OCI-LY7 (cell line): ENCODE results near the gene DEXI. TPM values are rescaled to one million over a fixed set of nuclear protein-coding genes. Genes with fewer than 3 reads are reported as not detected.

ENCODE experiments used
- BruUV-seq: library from RNA; stranded (reverse); fragments of 400-500 nt; replicated peaks from 2 replicates; lab custom pipeline; 2021; lab: Mats Ljungman, UMichigan
- CTCF ChIA-PET: fragments of 300-600 bp; sonication (Branson Sonifier 250); formaldehyde crosslinking; loops from one replicate; lab custom pipeline; 2022; ENCODE audit warnings: antibody characterized with exemption; ENCODE audit not compliant: unreplicated experiment; lab: Charles Lee
- POLR2A ChIA-PET: fragments of 300-600 bp; sonication (Branson Sonifier 250); formaldehyde crosslinking; loops from one replicate; lab custom pipeline; 2022; ENCODE audit warnings: antibody characterized with exemption; lab: Charles Lee
- DNase-seq: peaks from one replicate; pipeline ENCODE4 v3.0.0-alpha.2; 2015; ENCODE audit warnings: low spot score
- H2AFZ ChIP-seq: fragments of 200-600 bp; sonication (generic), shearing (Covaris generic); 2 replicates; pipeline ENCODE4 v1.6.1; 2014; ENCODE audit warnings: mild to moderate bottlenecking, antibody characterized with exemption, low read length, moderate library complexity
- H3K27ac ChIP-seq: fragments of 200-600 bp; sonication (generic); 2 replicates; pipeline ENCODE4 v1.5.1; 2014; ENCODE audit warnings: mixed run types, low read depth, mild to moderate bottlenecking, moderate library complexity, low read length, inconsistent platforms; ENCODE audit not compliant: poor library complexity, severe bottlenecking
- H3K36me3 ChIP-seq: fragments of 200-600 bp; sonication (generic); 2 replicates; pipeline ENCODE4 v1.6.1; 2014; ENCODE audit warnings: mild to moderate bottlenecking, antibody characterized with exemption, low read length, moderate library complexity, mixed read lengths; ENCODE audit not compliant: insufficient read depth
- H3K4me1 ChIP-seq: fragments of 200-600 bp; sonication (generic); 2 replicates; pipeline ENCODE4 v1.5.1; 2014; ENCODE audit warnings: mild to moderate bottlenecking, low read length; ENCODE audit not compliant: insufficient read depth, poor library complexity, severe bottlenecking
- H3K4me2 ChIP-seq: fragments of 200-600 bp; sonication (generic); 2 replicates; pipeline ENCODE4 v1.6.1; 2014; ENCODE audit warnings: mild to moderate bottlenecking, low read length
- H3K4me3 ChIP-seq: fragments of 200-600 bp; sonication (generic); 2 replicates; pipeline ENCODE4 v1.5.1; 2014; ENCODE audit warnings: mild to moderate bottlenecking, low read depth, low read length; ENCODE audit not compliant: poor library complexity, severe bottlenecking
- H3K79me2 ChIP-seq: fragments of 200-600 bp; sonication (generic); 2 replicates; pipeline ENCODE4 v1.6.1; 2016; ENCODE audit warnings: low read depth, mild to moderate bottlenecking, low read length, moderate library complexity, mixed read lengths; ENCODE audit not compliant: insufficient read depth
- H3K9me2 ChIP-seq: fragments of 200-600 bp; sonication (generic); 2 replicates; pipeline ENCODE4 v1.6.1; 2016; ENCODE audit warnings: mild to moderate bottlenecking, low read length, mixed read lengths; ENCODE audit not compliant: insufficient read depth
- H3K9me3 ChIP-seq: fragments of 200-600 bp; sonication (generic); 2 replicates; pipeline ENCODE4 v1.6.1; 2014; ENCODE audit warnings: mild to moderate bottlenecking, mixed run types, low read length, mixed read lengths
- H4K20me1 ChIP-seq: fragments of 200-600 bp; sonication (generic); 2 replicates; pipeline ENCODE4 v1.6.1; 2014; ENCODE audit warnings: mild to moderate bottlenecking, antibody characterized with exemption, low read length, moderate library complexity, mixed read lengths; ENCODE audit not compliant: insufficient read depth
- CTCF ChIP-seq: fragments of 200-600 bp; sonication (generic); conservative IDR thresholded peaks from 2 replicates; pipeline ENCODE4 v1.5.1; 2014; ENCODE audit warnings: mild to moderate bottlenecking, antibody characterized with exemption, low read length, moderate library complexity, mixed read lengths
- EZH2phosphoT487 ChIP-seq: fragments of 200-600 bp; sonication (generic); IDR thresholded peaks from 2 replicates; pipeline ENCODE4 v1.6.1; 2018; ENCODE audit warnings: low read depth, borderline replicate concordance, mild to moderate bottlenecking, mixed run types, antibody characterized with exemption, low read length, moderate library complexity, mixed read lengths
- intact Hi-C: fragments of 100-400 bp; cut with micrococcal nuclease; formaldehyde crosslinking; loops from one replicate; pipeline ENCODE4 v1.10.0; 2022; ENCODE audit not compliant: unreplicated experiment
- total RNA-seq, 2 experiments: library from RNA; depleted of rRNA in 1 of 2; stranded (reverse); fragments of >200 nt in 1 of 2; shearing (Covaris generic) in 1 of 2; gene quantifications; 2 replicates each; pipeline ENCODE4 v1.2.3, GENCODE V29; 2014 to 2022

The DEXI gene
- total RNA-seq, 2 experiments from 2014 or later = 15.1 to 17.6 TPM

GRCh38 chr16:10881479-10882030 lies 60.7 kb downstream of the DEXI start:
- intact Hi-C loops = loop anchor here (5.0 kb wide), 1 partner anchor 1921 kb away; the partner anchor contains the start of gene CPPED1
- TF ChIP-seq CTCF (no peak), EZH2phosphoT487 (no peak)
- Histone ChIP-seq H3K9me2 (no peaks in the 10 kb centered on the region), H3K27ac (peak overlapping the region; percentile 10), H4K20me1 (peaks cover 45% of the 10 kb centered on the region), H3K4me2 (peak overlapping the region; percentile 97), H3K4me3 (peak overlapping the region; percentile 87), H3K4me1 (peaks cover 70% of the 10 kb centered on the region), H3K79me2 (peaks cover 96% of the 10 kb centered on the region), H3K9me3 (no peaks in the 10 kb centered on the region), H2AFZ (no peak overlapping the region), H3K36me3 (peaks cover 82% of the 10 kb centered on the region)
- POLR2A ChIA-PET = interaction anchor here (1.3 kb wide), 1 partner anchor 64 kb away, joined by 3 read pairs; no protein-coding TSS in a partner anchor
- no TSS peak for BruUV-seq
- CTCF ChIA-PET = no interaction called here
- no peak for DNase-seq

- intact Hi-C loops = loop anchor here (5.0 kb wide), 1 partner anchor 1921 kb away; the partner anchor contains the start of gene CPPED1
- ChIA-PET CTCF (no interaction called here), POLR2A (interaction anchor here (1.0 to 1.3 kb wide), 2 partner anchors 9 to 64 kb away, joined by 3 to 5 read pairs; no protein-coding TSS in a partner anchor)
- Histone ChIP-seq H3K9me2 (no peaks in the 10 kb centered on the region), H3K27ac (peak overlapping the region; percentile 94), H3K4me2 (peak overlapping the region; percentile 97), H2AFZ (no peak overlapping the region), H3K79me2 (peaks cover 88% of the 10 kb centered on the region), H3K4me3 (peak overlapping the region; percentile 87), H3K4me1 (peaks cover 70% of the 10 kb centered on the region), H3K36me3 (peaks cover 75% of the 10 kb centered on the region), H4K20me1 (peaks cover 41% of the 10 kb centered on the region), H3K9me3 (no peaks in the 10 kb centered on the region)
- TF ChIP-seq CTCF = no peak
- DNase-seq = no peak
- no TSS peak for BruUV-seq
Measured at GRCh38 chr16:10880594-10881452, 61.4 kb downstream of the DEXI start.
